ENCODE data around the gene BDH1.
"Not testable (repeated sequence)": the region's sequence is repeated elsewhere in the genome, so short reads cannot be mapped to it uniquely, and the experiment has no call there.

Gene BDH1

DNA sequence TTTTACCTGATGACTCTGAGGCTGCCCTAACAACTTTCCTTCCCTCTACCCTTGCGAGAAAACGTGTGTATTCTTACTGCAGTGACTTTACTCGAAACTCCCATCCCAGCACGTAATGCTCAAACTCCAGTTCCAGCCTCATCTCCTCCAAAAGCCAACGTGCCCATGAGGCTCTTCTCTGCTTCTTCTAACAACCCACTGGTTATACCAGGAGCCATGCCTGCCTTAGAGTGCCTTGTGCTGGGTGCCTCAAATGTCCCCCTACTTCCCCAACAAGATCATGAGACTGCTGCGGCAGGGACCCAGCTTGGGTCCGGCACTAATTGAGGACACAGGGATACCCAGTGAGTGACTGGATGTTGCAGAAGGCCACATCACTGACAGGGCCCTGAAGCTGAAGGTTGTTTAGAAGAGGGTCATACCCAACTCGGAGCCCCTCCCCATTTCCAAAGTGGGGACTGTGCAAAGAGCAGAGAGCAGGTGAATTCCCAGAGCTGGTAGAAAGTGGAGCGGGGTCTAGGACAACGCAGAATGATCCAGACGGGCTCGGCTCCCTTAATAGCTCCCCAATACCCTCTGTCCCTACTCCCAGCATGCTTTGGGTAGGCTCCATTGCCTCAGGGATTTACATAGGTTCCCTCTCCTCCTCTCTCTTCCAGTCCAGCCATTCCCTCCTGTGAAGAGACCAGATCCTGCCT, 71.4 kb downstream of the BDH1 start:
- Histone ChIP-seq H3K27ac (ENCODE audit: low read length) (no peak overlapping the region), H3K4me3 (ENCODE audit: low read length) (no peak overlapping the region), H3K27me3 (ENCODE audit: control insufficient read depth, insufficient read depth, low read length) (no peaks in the 10 kb centered on the region), H3K9me3 (ENCODE audit: control insufficient read depth, insufficient read depth, low read length) (no peaks in the 10 kb centered on the region), H3K4me1 (ENCODE audit: control insufficient read depth, insufficient read depth, low read length) (peaks cover 2% of the 10 kb centered on the region; the same call in 1 of the 2 replicates), H3K36me3 (ENCODE audit: control insufficient read depth, insufficient read depth, low read length) (no peaks in the 10 kb centered on the region)
- no CpG with 5 or more reads among the region's 12 CpGs for WGBS (ENCODE audit: insufficient coverage, insufficient read length)
- DNase-seq (ENCODE audit: low read depth, low spot score): no peak

DNA sequence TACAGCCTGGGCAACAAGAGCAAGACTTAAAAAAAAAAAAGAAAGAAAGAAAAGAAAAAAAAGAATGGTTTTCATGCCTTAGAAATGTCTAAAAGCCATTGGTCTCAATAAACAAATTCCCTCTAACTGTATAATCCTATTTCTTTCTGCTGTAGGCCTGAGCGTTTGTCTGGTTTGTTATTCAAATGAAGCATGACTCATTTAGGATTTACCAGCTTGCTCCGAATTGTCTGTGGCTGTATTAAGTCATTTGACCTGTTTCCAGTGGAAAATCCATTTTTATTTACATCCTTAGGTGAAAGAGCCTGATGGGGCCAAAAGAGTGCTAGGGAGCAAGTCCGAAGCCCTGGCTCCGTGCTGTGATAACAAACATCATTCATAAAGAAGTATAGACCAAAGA, 73.8 kb downstream of the BDH1 start:
- Histone ChIP-seq H3K36me3 (ENCODE audit: control insufficient read depth, insufficient read depth, low read length) (no peaks in the 10 kb centered on the region), H3K4me3 (ENCODE audit: low read length) (no peak overlapping the region), H3K4me1 (ENCODE audit: control insufficient read depth, insufficient read depth, low read length) (peaks cover 2% of the 10 kb centered on the region; the same call in 1 of the 2 replicates), H3K27ac (ENCODE audit: low read length) (no peak overlapping the region), H3K27me3 (ENCODE audit: control insufficient read depth, insufficient read depth, low read length) (no peaks in the 10 kb centered on the region), H3K9me3 (ENCODE audit: control insufficient read depth, insufficient read depth, low read length) (no peaks in the 10 kb centered on the region)
- WGBS (ENCODE audit: insufficient coverage, insufficient read length): no CpG with 5 or more reads among the region's 4 CpGs
- DNase-seq (ENCODE audit: low read depth, low spot score): no peak

DNA sequence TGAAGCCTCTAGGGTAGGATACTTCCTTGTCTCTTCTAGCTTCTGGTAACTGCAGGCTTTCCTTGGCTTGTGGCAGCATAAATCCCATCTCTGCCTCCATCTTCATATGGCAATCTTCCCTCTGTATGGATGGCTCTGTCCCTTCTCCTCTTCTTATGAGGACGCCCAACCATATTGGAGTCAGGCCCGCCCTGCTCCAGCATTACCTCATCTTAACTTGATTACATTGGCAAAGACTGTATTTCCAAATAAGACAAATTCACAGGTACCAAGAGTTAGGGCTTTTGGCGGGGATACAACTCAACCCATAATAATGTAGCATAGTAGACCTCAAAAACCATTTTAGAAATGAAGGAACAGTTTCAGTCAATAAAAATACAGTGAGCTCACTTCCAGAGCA, 75.4 kb downstream of the BDH1 start:
- no peak for DNase-seq (ENCODE audit: low read depth, low spot score)
- H3K36me3 ChIP-seq (ENCODE audit: control insufficient read depth, insufficient read depth, low read length): no peaks in the 10 kb centered on the region
- no peak overlapping the region for H3K4me3 ChIP-seq (ENCODE audit: low read length)
- H3K9me3 ChIP-seq (ENCODE audit: control insufficient read depth, insufficient read depth, low read length): no peaks in the 10 kb centered on the region
- peaks cover 2% of the 10 kb centered on the region; the same call in 1 of the 2 replicates for H3K4me1 ChIP-seq (ENCODE audit: control insufficient read depth, insufficient read depth, low read length)
- H3K27me3 ChIP-seq (ENCODE audit: control insufficient read depth, insufficient read depth, low read length): no peaks in the 10 kb centered on the region
- H3K27ac ChIP-seq (ENCODE audit: low read length): no peak overlapping the region
- no CpG with 5 or more reads among the region's 3 CpGs for WGBS (ENCODE audit: insufficient coverage, insufficient read length)

DNA sequence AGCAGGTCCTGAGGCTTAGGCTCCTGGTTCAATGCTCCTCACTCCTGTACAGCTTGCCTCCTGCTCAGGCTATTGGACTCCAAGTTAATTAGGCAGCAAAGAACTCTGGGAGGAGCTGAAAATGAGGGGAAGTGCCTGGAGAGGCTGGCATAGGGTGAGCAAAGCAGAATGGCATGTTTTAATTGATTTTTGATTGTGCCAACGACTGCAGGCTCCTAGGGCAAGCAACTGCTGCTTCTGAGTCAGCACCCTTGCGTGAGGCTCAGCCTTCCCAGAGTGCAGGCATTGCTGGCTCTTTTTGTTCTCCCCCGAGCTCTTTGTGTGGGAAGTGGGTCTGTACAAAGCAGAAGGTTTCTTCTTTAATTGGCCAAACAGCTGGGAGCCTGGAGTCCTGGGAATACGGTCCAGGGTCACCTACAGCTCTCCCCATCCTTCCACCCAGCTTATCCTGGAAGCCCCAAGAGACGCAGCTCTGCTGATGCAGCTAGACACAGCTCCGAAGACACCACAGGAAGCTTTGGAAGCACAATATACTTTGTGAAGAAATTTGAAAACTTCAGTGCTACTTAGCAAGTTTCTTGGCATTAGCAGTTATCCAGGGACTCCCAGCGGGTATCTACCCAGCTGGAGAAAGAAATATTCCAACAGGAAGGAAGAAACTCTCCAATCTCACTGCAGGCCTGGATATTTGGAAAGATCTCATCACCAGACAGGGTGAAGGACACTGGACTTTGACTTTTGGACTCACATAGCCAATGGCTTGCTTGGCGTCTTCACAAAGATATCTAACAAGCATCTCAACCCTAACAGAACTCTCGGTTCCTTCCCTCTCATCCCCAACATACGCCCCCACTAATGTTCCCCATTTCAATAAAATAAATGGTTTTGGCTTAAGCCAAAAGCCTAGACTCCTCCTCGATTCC, 76.8 kb downstream of the BDH1 start:
- H3K27me3 ChIP-seq (ENCODE audit: control insufficient read depth, insufficient read depth, low read length): no peaks in the 10 kb centered on the region
- H3K27ac ChIP-seq (ENCODE audit: low read length): no peak overlapping the region
- no peaks in the 10 kb centered on the region for H3K9me3 ChIP-seq (ENCODE audit: control insufficient read depth, insufficient read depth, low read length)
- no peak for DNase-seq (ENCODE audit: low read depth, low spot score)
- peaks cover 2% of the 10 kb centered on the region; the same call in 1 of the 2 replicates for H3K4me1 ChIP-seq (ENCODE audit: control insufficient read depth, insufficient read depth, low read length)
- H3K36me3 ChIP-seq (ENCODE audit: control insufficient read depth, insufficient read depth, low read length): no peaks in the 10 kb centered on the region
- no peak overlapping the region for H3K4me3 ChIP-seq (ENCODE audit: low read length)
- no CpG with 5 or more reads among the region's 11 CpGs for WGBS (ENCODE audit: insufficient coverage, insufficient read length)

DNA sequence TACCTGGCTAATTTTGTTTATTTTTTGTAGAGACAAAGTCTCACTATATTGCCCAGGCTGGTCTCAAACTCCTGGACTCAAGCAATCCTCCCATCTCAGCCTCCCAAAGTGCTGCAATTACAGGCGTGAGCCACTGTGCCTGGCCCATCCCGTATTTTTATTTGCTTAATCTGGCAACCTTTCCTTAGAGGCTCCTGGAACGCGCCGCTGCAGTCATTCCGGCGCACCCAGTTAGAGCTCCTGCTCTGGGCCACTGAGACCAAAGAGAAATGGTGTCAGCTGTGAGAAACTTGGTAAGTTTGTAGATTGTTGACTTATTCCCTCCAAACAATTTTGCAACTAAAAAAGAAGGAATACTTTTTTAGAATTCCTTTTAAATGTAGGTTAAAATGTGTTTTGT, 78.0 kb downstream of the BDH1 start:
- H3K36me3 ChIP-seq (ENCODE audit: control insufficient read depth, insufficient read depth, low read length); H3K9me3 ChIP-seq (ENCODE audit: control insufficient read depth, insufficient read depth, low read length); H3K4me1 ChIP-seq (ENCODE audit: control insufficient read depth, insufficient read depth, low read length); DNase-seq (ENCODE audit: low read depth, low spot score); H3K27me3 ChIP-seq (ENCODE audit: control insufficient read depth, insufficient read depth, low read length); H3K4me3 ChIP-seq (ENCODE audit: low read length); H3K27ac ChIP-seq (ENCODE audit: low read length): not testable (repeated sequence)
- WGBS (ENCODE audit: insufficient coverage, insufficient read length): no CpG with 5 or more reads among the region's 7 CpGs

DNA sequence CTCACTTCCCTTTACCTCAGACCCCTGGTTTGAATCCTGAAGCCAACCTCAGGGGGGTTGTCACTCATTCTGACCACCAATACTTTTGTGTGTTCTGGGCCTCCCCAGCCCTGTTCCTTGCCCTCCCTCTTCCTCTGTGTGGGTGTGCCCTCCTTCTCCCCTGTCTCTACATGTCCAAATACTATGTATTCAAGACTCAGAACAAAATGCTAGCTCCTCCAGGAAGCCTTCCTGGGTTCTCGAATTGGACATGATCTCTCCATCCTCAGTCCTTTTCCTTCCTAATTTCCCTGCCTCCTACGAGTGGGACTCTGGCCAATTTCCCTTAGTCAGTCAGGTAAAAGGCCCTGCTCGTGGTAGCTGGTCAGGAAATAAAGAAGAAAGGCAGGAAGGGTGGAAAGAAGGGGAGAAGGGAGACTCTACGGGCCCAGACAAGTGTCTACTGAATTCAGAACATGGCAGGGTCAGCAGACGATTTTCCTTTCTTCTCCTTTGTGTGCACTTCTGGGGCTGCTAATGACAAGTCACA, 79.7 kb downstream of the BDH1 start:
- no peaks in the 10 kb centered on the region for H3K36me3 ChIP-seq (ENCODE audit: control insufficient read depth, insufficient read depth, low read length)

DNA sequence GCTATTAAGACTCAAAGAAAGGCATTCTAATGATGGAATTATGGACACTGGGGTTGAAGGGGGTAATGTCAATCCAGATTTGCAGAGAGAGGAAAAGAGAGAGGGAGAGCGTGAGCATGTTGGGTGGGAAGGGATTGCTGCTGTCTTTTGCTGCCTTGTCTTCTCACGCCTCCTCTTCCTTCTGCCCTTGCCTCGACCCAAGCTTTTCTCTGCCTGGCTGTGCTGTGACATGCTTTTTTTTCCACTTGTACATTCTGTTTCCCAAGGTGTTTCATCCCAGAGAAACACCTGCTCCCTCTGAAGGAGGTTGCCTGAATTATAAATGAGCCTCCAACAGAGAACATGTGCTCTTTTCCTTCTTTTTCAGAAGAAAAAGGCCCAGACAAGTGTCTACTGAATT, 80.3 kb downstream of the BDH1 start:
- peaks cover 3% of the 10 kb centered on the region; the same call in 1 of the 2 replicates for H3K4me1 ChIP-seq (ENCODE audit: control insufficient read depth, insufficient read depth, low read length)
- H3K27ac ChIP-seq (ENCODE audit: low read length): no peak overlapping the region
- WGBS (ENCODE audit: insufficient coverage, insufficient read length): no CpG with 5 or more reads among the region's 3 CpGs
- H3K36me3 ChIP-seq (ENCODE audit: control insufficient read depth, insufficient read depth, low read length): no peaks in the 10 kb centered on the region
- H3K4me3 ChIP-seq (ENCODE audit: low read length): no peak overlapping the region
- H3K9me3 ChIP-seq (ENCODE audit: control insufficient read depth, insufficient read depth, low read length): no peaks in the 10 kb centered on the region
- H3K27me3 ChIP-seq (ENCODE audit: control insufficient read depth, insufficient read depth, low read length): no peaks in the 10 kb centered on the region
- no peak for DNase-seq (ENCODE audit: low read depth, low spot score)

More for the DNA sequence above, 79.7 kb downstream of the BDH1 start:
- H3K27ac ChIP-seq (ENCODE audit: low read length): no peak overlapping the region
- H3K4me3 ChIP-seq (ENCODE audit: low read length): no peak overlapping the region
- no CpG with 5 or more reads among the region's 5 CpGs for WGBS (ENCODE audit: insufficient coverage, insufficient read length)
- no peak for DNase-seq (ENCODE audit: low read depth, low spot score)
- no peaks in the 10 kb centered on the region for H3K27me3 ChIP-seq (ENCODE audit: control insufficient read depth, insufficient read depth, low read length)
- H3K4me1 ChIP-seq (ENCODE audit: control insufficient read depth, insufficient read depth, low read length): peaks cover 3% of the 10 kb centered on the region; the same call in 1 of the 2 replicates
- no peaks in the 10 kb centered on the region for H3K9me3 ChIP-seq (ENCODE audit: control insufficient read depth, insufficient read depth, low read length)

DNA sequence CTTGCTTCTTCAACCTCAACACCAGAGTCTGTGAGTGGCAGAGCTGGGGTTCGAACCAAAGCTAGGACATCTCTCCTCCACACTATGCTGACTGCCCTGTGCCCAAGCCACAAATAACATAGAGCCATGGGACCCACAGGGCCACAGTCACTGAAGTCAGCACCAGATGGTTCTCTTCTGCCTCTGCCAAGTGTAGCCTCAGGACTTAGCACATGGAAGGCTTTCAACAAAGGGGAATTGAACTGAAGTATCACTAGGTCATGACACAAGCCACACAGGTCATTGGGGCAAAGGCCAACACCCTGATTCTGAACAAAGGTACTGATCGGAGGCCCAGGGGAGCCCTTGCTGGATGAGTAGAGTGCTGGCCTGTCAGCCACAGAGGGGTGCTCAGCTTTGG, 83.6 kb downstream of the BDH1 start:
- H3K27me3 ChIP-seq (ENCODE audit: control insufficient read depth, insufficient read depth, low read length): no peaks in the 10 kb centered on the region
- peaks cover 7% of the 10 kb centered on the region; the same call in 1 of the 2 replicates for H3K4me1 ChIP-seq (ENCODE audit: control insufficient read depth, insufficient read depth, low read length)
- no peak overlapping the region for H3K4me3 ChIP-seq (ENCODE audit: low read length)
- no peaks in the 10 kb centered on the region for H3K9me3 ChIP-seq (ENCODE audit: control insufficient read depth, insufficient read depth, low read length)
- no peak overlapping the region for H3K27ac ChIP-seq (ENCODE audit: low read length)
- H3K36me3 ChIP-seq (ENCODE audit: control insufficient read depth, insufficient read depth, low read length): no peaks in the 10 kb centered on the region
- WGBS (ENCODE audit: insufficient coverage, insufficient read length): no CpG with 5 or more reads among the region's 2 CpGs
- DNase-seq (ENCODE audit: low read depth, low spot score): no peak

DNA sequence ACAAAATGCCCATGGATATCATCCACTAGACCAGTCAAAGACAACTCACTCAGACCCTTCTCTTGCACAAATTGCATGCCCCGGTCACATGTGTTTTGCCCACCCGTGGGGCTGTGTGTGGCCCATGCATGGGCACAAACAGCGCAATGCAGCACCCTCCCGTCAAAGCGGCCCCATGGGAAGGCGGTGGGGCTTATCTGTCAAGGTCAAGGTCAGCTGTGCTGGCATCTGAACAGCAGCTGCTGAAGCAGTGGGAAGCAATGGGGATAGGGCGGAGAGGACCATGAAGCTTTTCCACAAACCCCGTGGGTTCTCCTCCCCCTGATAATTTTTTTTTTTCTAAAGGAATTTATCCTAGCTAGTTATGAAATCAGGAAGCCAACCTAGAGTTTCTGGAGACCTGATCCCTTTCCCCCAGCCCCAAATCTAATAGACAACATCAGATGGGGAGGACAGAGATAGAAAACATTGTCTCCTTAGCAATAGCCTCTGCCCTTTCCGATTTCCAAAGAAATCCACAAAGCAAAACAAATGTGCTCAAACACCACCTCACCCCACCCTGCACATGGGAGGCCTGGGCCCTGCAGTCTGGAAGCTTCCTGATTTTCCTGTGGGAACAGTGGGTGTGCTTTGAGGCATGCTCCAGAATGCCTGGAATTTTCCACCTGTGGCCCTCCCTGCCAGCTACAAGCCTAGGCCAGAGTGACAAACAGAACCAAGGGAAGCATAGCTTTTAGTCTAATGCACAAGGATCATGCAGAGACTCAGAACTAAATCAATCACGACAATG, 84.4 kb downstream of the BDH1 start:
- H3K36me3 ChIP-seq (ENCODE audit: control insufficient read depth, insufficient read depth, low read length): no peaks in the 10 kb centered on the region
- H3K4me1 ChIP-seq (ENCODE audit: control insufficient read depth, insufficient read depth, low read length): peaks cover 7% of the 10 kb centered on the region; the same call in 1 of the 2 replicates
- no peak overlapping the region for H3K27ac ChIP-seq (ENCODE audit: low read length)
- H3K4me3 ChIP-seq (ENCODE audit: low read length): no peak overlapping the region
- no peaks in the 10 kb centered on the region for H3K27me3 ChIP-seq (ENCODE audit: control insufficient read depth, insufficient read depth, low read length)
- H3K9me3 ChIP-seq (ENCODE audit: control insufficient read depth, insufficient read depth, low read length): no peaks in the 10 kb centered on the region
- no CpG with 5 or more reads among the region's 10 CpGs for WGBS (ENCODE audit: insufficient coverage, insufficient read length)
- DNase-seq (ENCODE audit: low read depth, low spot score): no peak

DNA sequence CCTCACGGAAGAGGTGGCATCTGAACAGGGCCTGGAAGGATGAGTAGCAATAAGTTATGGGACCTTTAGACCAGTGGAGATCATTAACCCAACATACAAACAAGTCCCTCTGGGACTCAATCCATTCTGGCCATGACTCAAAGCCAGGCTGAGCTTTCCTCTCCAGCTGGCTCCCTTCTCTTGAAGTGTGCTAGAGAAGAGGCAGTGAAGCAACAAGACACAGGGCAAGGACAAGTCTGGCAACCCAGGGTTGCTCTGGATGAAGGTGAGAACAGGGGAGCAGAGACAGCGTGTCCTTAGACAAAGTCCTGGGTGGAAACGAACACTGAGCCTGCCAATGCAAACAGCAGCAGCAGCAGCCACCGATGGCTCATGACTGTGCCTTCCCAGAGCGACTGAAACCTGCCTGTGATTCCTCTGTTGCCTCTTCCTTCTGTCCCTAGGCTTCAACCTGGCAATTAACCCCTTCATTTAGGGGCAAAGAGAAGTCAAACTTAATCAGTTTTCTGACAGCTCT, 86.8 kb downstream of the BDH1 start:
- H3K27me3 ChIP-seq (ENCODE audit: control insufficient read depth, insufficient read depth, low read length): no peaks in the 10 kb centered on the region
- no peak for DNase-seq (ENCODE audit: low read depth, low spot score)
- H3K4me3 ChIP-seq (ENCODE audit: low read length): no peak overlapping the region
- no CpG with 5 or more reads among the region's 5 CpGs for WGBS (ENCODE audit: insufficient coverage, insufficient read length)
- H3K4me1 ChIP-seq (ENCODE audit: control insufficient read depth, insufficient read depth, low read length): peaks cover 7% of the 10 kb centered on the region; the same call in 1 of the 2 replicates
- H3K27ac ChIP-seq (ENCODE audit: low read length): no peak overlapping the region
- no peaks in the 10 kb centered on the region for H3K36me3 ChIP-seq (ENCODE audit: control insufficient read depth, insufficient read depth, low read length)
- no peaks in the 10 kb centered on the region for H3K9me3 ChIP-seq (ENCODE audit: control insufficient read depth, insufficient read depth, low read length)

Measured in iPS DF 6.9 (cell line).